T-helper 1 cell (primary cell): ENCODE measurements around the gene HDAC11.
A peak's percentile ranks its signal among the peaks of the same experiment; 100 is the strongest.
"Not testable (repeated sequence)": the region's sequence is repeated elsewhere in the genome, so short reads cannot be mapped to it uniquely, and the experiment has no call there.

Source experiments
- DNase-seq, 5 donors: peaks; one replicate each; pipeline ENCODE4 v3.0.0-alpha.2; 2012 to 2020

The HDAC11 gene

GRCh38 chr3:13470894-13471574 lies 9.1 kb upstream of the HDAC11 start:
- no peak for DNase-seq

- no peak for DNase-seq
Measured at GRCh38 chr3:13472286-13472685, 7.8 kb upstream of the HDAC11 start.

- no peak for DNase-seq
Measured at GRCh38 chr3:13473020-13473419, 7.1 kb upstream of the HDAC11 start.

- no peak for DNase-seq
Measured at GRCh38 chr3:13474021-13474420, 6.1 kb upstream of the HDAC11 start.

GRCh38 chr3:13474776-13475303 lies 5.3 kb upstream of the HDAC11 start:
- DNase-seq: no peak

GRCh38 chr3:13475871-13476590 lies 4.1 kb upstream of the HDAC11 start:
- DNase-seq: no peak

GRCh38 chr3:13477943-13478342 lies 2.2 kb upstream of the HDAC11 start:
- no peak for DNase-seq

- peak in 1 of 5 donors; percentile 15 for DNase-seq
Measured at GRCh38 chr3:13479332-13479581, 849 bp upstream of the HDAC11 start.

- peak; percentile 17 to 50 (median 31) for DNase-seq
Measured at GRCh38 chr3:13480340-13481318, 523 bp downstream of the HDAC11 start.

GRCh38 chr3:13482106-13482690 lies 2.1 kb downstream of the HDAC11 start:
- no peak for DNase-seq

GRCh38 chr3:13483286-13483685 lies 3.2 kb downstream of the HDAC11 start:
- no peak for DNase-seq

- DNase-seq: no peak
Measured at GRCh38 chr3:13483988-13484695, 4.0 kb downstream of the HDAC11 start.

- DNase-seq: no peak
Measured at GRCh38 chr3:13484851-13485590, 4.9 kb downstream of the HDAC11 start.

GRCh38 chr3:13485630-13486562 lies 5.8 kb downstream of the HDAC11 start:
- DNase-seq: not testable (repeated sequence)

GRCh38 chr3:13487403-13487802 lies 7.3 kb downstream of the HDAC11 start:
- no peak for DNase-seq

- no peak for DNase-seq
Measured at GRCh38 chr3:13491206-13491974, 11.3 kb downstream of the HDAC11 start.

GRCh38 chr3:13492048-13492447 lies 11.9 kb downstream of the HDAC11 start:
- no peak for DNase-seq

GRCh38 chr3:13492976-13493866 lies 13.1 kb downstream of the HDAC11 start:
- DNase-seq: no peak
